ENCODE data around the gene PIGS. TPM values are rescaled to one million over a fixed set of nuclear protein-coding genes. Genes with fewer than 3 reads are reported as not detected.
A peak's percentile ranks its signal among the peaks of the same experiment; 100 is the strongest.

The PIGS gene
- total RNA-seq (2012; rRNA removed): 27.5 and 28.7 TPM in 2 replicates
- polyA plus RNA-seq (2012; rRNA removed): 77.9 and 78.9 TPM in 2 replicates
- 51.4 and 88.9 TPM in 2 replicates for polyA plus RNA-seq (2012; cell fraction: cytosol; rRNA removed)
- polyA plus RNA-seq (2012; cell fraction: nucleus; rRNA removed; ENCODE audit: low replicate concordance): 62.4 and 74.4 TPM in 2 replicates
- Bru-seq, nascent RNA: percentile 64 among the genes with signal in this experiment
- percentile 74 among the genes with signal in this experiment for BruChase-seq, experiment 1, labeled RNA remaining after a 6-hour chase
- BruChase-seq, experiment 2, labeled RNA remaining after a 2-hour chase: percentile 60 among the genes with signal in this experiment
- long read RNA-seq, transcript PIGS-202 (12 exons, 2,877 nt): major isoform, 77 of 158 reads
- long read RNA-seq, transcript PIGS-203 (11 exons, 2,815 nt): minor isoform, 21 of 158 reads
- long read RNA-seq, partial matches to known transcripts: 46 of 158 reads
- long read RNA-seq, other reads (novel, unspliced or antisense): 10 of 158 reads

DNA sequence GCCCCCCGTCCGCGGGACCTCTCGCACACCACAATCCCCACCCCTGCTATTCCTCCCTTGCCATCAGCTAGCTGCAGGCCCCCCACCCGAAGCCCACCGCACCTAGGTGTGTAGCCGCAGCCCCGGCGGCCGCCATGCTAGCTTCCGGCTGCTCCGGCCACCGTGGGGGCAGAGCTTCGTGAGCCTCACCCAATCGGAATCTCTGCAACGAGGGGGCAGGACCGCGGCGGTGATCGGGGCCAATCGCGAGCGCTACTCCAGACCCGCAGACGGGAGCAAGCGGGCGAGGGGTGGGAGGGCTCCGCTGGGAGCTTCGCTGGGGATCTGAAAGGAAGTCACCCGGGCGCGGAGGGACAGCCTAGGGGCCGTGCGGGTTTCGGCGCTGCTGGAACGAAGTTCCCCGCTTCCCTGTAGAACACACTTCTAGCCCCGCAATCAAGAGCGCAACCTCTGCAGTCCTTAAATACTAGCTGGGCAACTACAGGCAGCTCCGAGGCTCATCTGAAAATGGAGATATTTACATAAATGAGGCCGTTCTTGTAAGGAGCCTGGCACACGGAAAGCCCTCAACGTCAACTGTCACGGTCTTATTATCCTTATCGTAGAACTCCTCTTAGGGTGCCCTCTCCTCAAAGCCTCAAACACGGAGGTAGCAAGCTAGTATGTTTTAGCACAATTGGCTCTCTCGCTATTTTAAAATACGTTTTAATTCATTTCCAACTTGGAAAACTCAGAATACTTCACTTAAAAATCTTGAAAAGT, at the start of gene PIGS:
TSS of gene PIGS (minus strand) at position 164 of the 762 bp plus-strand sequence. CDS start at position 136, 28 bp downstream.
- peaks cover 16% of the 10 kb centered on the region for H3K36me3 ChIP-seq (ENCODE audit: control insufficient read depth, insufficient read depth, low read length)
- H2AFZ ChIP-seq (replicated peaks; ENCODE audit: low read length, poor library complexity): peak within 1 kb of the TSS; percentile 96
- peak within 1 kb of the TSS; percentile 77 for H2BK5ac ChIP-seq (ENCODE audit: low read depth, low read length, poor library complexity, severe bottlenecking)
- peak within 1 kb of the TSS; percentile 100 for H3K4me2 ChIP-seq (ENCODE audit: low read depth, low read length)
- peak within 1 kb of the TSS; percentile 56; the same call in 1 of the 2 replicates for H2BK120ac ChIP-seq (ENCODE audit: low read depth, low read length)
- peak within 1 kb of the TSS; percentile 69 for H3K4ac ChIP-seq (ENCODE audit: low read depth, low read length)
- dilution Hi-C loops (cut with HindIII; ENCODE audit: low sequenced_read_pairs, unreplicated experiment): no loop called here
- H3K27me3 ChIP-seq (ENCODE audit: control insufficient read depth, insufficient read depth, low read length): no peaks in the 10 kb centered on the region
- DNase-seq (peak; percentile 87), ATAC-seq (ENCODE audit: low read depth) (peak; percentile 99)
- peaks cover 20 to 32% of the 10 kb centered on the region in 2 experiments for H3K79me1 ChIP-seq (ENCODE audit: low read depth in 1 of 2, low read length in 2 of 2)
- peak within 1 kb of the TSS; percentile 80 for H3K56ac ChIP-seq (ENCODE audit: extremely low read depth, insufficient read depth, low read length)
- peak within 1 kb of the TSS; percentile 94 for H3K14ac ChIP-seq (replicated peaks; ENCODE audit: low read depth, low read length)
- TF ChIP-seq MAZ (IDR thresholded peaks at IDR 0.05; ENCODE audit: borderline replicate concordance, low read depth, low read length) (peak; percentile 88), MXI1 (IDR thresholded peaks at IDR 0.05; ENCODE audit: borderline replicate concordance, low read depth, low read length) (0 out of 2 replicates have a peak, but pooled peaks have one; percentile 38), MAFK (IDR thresholded peaks at IDR 0.05; ENCODE audit: low read depth, low read length) (no peak)
- H4K91ac ChIP-seq (ENCODE audit: insufficient read depth, low read depth, low read length): peak within 1 kb of the TSS; percentile 19; the same call in 1 of the 2 replicates
- POLR2A ChIA-PET (ENCODE audit: unreplicated experiment): no interaction called here
- peak within 1 kb of the TSS; percentile 79 for H2AK5ac ChIP-seq (ENCODE audit: low read depth, low read length)
- H4K8ac ChIP-seq (ENCODE audit: low read depth in 2 of 2, low read length in 2 of 2): peak within 1 kb of the TSS; percentile 10 to 86; a peak in 3 of 4 replicates
- H3K9ac ChIP-seq (ENCODE audit: low read depth, low read length): peak within 1 kb of the TSS; percentile 87
- H3K4me1 ChIP-seq (ENCODE audit: control insufficient read depth, insufficient read depth, low read length): peaks cover 6% of the 10 kb centered on the region; the same call in 1 of the 2 replicates
- H3K9me1 ChIP-seq (ENCODE audit: insufficient read depth, low read length): peaks cover 9% of the 10 kb centered on the region; the same call in 1 of the 2 replicates
- H4K5ac ChIP-seq (ENCODE audit: low read depth, low read length): peak within 1 kb of the TSS; percentile 86
- in situ Hi-C loops (cut with MboI; ENCODE audit: low sequenced_read_pairs): no loop called here
- H3K4me3 ChIP-seq (ENCODE audit: insufficient read depth, low read depth, low read length): peak within 1 kb of the TSS; percentile 85
- intact Hi-C loops (cut with micrococcal nuclease): no loop called here
- BruUV-seq (replicated peaks): no TSS peak
- CTCF ChIA-PET: interaction anchor here (1.0 to 1.9 kb wide), 3 partner anchors 18 to 20 kb away, joined by 3 to 6 read pairs (median 5); no protein-coding TSS in a partner anchor
- H2BK15ac ChIP-seq (ENCODE audit: low read depth, low read length): peak within 1 kb of the TSS; percentile 2; the same call in 1 of the 3 replicates
- H3K23ac ChIP-seq (ENCODE audit: low read depth, low read length): peak within 1 kb of the TSS; percentile 93
- peak within 1 kb of the TSS; percentile 93 for H2AK9ac ChIP-seq (replicated peaks; ENCODE audit: low read depth, low read length, poor library complexity)
- peak within 1 kb of the TSS; percentile 81; the same call in 1 of the 2 replicates for H3K18ac ChIP-seq (ENCODE audit: low read depth, low read length)
- H3K9me3 ChIP-seq (ENCODE audit: control insufficient read depth, insufficient read depth, low read length): no peaks in the 10 kb centered on the region
- peak within 1 kb of the TSS; percentile 74 for H3K27ac ChIP-seq (ENCODE audit: insufficient read depth, low read length)
- H4K20me1 ChIP-seq (ENCODE audit: insufficient read depth, low read length): peaks cover 5% of the 10 kb centered on the region; the same call in 1 of the 2 replicates
- 0% methylated on average over 5 of the region's 49 CpGs; no CpG with 5 or more reads in 1 of the 2 experiments for WGBS, 2 experiments (ENCODE audit: extremely low coverage in 2 of 2, insufficient read length in 1 of 2)
- H2BK20ac ChIP-seq (ENCODE audit: low read depth, low read length): no peak within 1 kb of the TSS

All from IMR-90 (cell line).